Stromal cell of bone marrow (primary cell): ENCODE data around the gene TICRR.
"Not testable (repeated sequence)": the region's sequence is repeated elsewhere in the genome, so short reads cannot be mapped to it uniquely, and the experiment has no call there.

ENCODE experiments used
- DNase-seq: peaks from one replicate; pipeline ENCODE4 v3.0.0-alpha.2; 2012; ENCODE audit warnings: low read depth

TICRR gene

GRCh38 chr15:89566181-89566580 lies 9.1 kb upstream of the TICRR start:
- no peak for DNase-seq

- DNase-seq = no peak
These were observed 8.5 kb upstream of the TICRR start for GRCh38 chr15:89566621-89567294.

- DNase-seq = no peak
These were observed 6.1 kb upstream of the TICRR start for GRCh38 chr15:89569090-89569745.

GRCh38 chr15:89575656-89576416 lies 567 bp downstream of the TICRR start:
- no peak for DNase-seq

GRCh38 chr15:89576417-89576773 lies 1.1 kb downstream of the TICRR start:
- DNase-seq = no peak

GRCh38 chr15:89577776-89578115 lies 2.5 kb downstream of the TICRR start:
- no peak for DNase-seq

GRCh38 chr15:89578146-89578545 lies 2.9 kb downstream of the TICRR start:
- no peak for DNase-seq

- DNase-seq = not testable (repeated sequence)
These were observed 5.5 kb downstream of the TICRR start for GRCh38 chr15:89580747-89581146.

GRCh38 chr15:89586651-89587050 lies 11.4 kb downstream of the TICRR start:
- no peak for DNase-seq

GRCh38 chr15:89587955-89588354 lies 12.7 kb downstream of the TICRR start:
- no peak for DNase-seq

GRCh38 chr15:89591834-89592233 lies 16.6 kb downstream of the TICRR start:
- peak; percentile 15 for DNase-seq

GRCh38 chr15:89593018-89593417 lies 17.7 kb downstream of the TICRR start:
- DNase-seq = no peak

GRCh38 chr15:89599021-89599420 lies 23.8 kb downstream of the TICRR start:
- no peak for DNase-seq

GRCh38 chr15:89611317-89611716 lies 36.0 kb downstream of the TICRR start:
- no peak for DNase-seq

GRCh38 chr15:89613031-89613430 lies 37.8 kb downstream of the TICRR start:
- DNase-seq = no peak

- no peak for DNase-seq
These were observed 38.9 kb downstream of the TICRR start for GRCh38 chr15:89614164-89614563.

- DNase-seq = no peak
These were observed 39.9 kb downstream of the TICRR start for GRCh38 chr15:89615135-89615534.

- no peak for DNase-seq
These were observed 41.0 kb downstream of the TICRR start for GRCh38 chr15:89616228-89616627.

- DNase-seq = no peak
These were observed 46.3 kb downstream of the TICRR start for GRCh38 chr15:89621547-89621946.

- DNase-seq = no peak
These were observed 47.9 kb downstream of the TICRR start for GRCh38 chr15:89623165-89623564.

- DNase-seq = no peak
These were observed 50.4 kb downstream of the TICRR start for GRCh38 chr15:89625716-89626115.

- DNase-seq = no peak
These were observed 52.1 kb downstream of the TICRR start for GRCh38 chr15:89627256-89627970.

- DNase-seq = no peak
These were observed 53.0 kb downstream of the TICRR start for GRCh38 chr15:89628301-89628700.
